CD4-positive, alpha-beta T cell treated with Interleukin-17A for 1 hour (primary cell): ENCODE measurements around the gene AGTPBP1.
"Not testable (repeated sequence)": the region's sequence is repeated elsewhere in the genome, so short reads cannot be mapped to it uniquely, and the experiment has no call there.

Source experiments
- DNase-seq: peaks from one replicate; pipeline ENCODE4 v3.0.0-alpha.2; 2020

Gene AGTPBP1

GRCh38 chr9:85610074-85610860 lies 131.5 kb downstream of the AGTPBP1 start:
- peak; percentile 78 for DNase-seq

GRCh38 chr9:85605905-85606304 lies 135.8 kb downstream of the AGTPBP1 start:
- DNase-seq, result no peak

DNA sequence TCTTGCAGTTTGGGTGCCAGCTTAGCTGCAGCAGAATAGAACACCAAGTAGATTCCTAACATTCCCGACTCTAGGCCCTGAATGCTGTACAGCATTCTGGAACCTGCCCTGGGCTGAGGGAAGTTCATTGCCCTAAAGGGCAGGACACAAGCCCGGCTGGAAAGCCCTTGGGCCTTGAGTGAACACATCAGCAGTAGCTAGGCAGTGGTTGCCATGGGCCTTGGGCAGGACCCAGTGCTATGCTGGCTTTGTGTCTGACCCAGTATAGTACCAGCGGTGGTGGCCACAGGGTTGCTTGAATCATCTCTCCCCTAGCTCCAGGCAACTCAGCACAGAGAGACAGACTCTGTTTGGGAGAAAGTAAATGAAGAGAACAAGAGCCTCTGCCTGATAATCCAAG lies 137.8 kb downstream of the AGTPBP1 start:
- no peak for DNase-seq

DNA sequence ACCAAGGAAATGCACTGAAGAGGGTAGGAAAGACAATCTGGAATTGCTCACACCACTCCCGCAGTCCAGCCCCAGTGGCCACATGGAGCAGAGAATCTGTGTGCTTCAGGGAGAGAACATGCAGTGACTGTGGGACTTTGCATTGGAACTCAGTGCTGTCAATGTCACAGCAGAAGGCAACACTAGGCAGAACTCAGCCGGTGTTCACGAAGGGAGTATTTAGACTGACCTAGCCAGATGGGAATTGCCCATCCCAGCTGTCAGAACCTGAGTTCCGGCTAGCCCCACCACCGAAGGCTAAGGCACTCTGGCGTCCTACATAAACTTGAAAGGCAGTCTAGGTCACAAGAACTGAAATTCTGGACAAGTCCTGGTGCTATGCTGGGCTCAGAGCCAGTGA lies 139.0 kb downstream of the AGTPBP1 start:
- no peak for DNase-seq

DNA sequence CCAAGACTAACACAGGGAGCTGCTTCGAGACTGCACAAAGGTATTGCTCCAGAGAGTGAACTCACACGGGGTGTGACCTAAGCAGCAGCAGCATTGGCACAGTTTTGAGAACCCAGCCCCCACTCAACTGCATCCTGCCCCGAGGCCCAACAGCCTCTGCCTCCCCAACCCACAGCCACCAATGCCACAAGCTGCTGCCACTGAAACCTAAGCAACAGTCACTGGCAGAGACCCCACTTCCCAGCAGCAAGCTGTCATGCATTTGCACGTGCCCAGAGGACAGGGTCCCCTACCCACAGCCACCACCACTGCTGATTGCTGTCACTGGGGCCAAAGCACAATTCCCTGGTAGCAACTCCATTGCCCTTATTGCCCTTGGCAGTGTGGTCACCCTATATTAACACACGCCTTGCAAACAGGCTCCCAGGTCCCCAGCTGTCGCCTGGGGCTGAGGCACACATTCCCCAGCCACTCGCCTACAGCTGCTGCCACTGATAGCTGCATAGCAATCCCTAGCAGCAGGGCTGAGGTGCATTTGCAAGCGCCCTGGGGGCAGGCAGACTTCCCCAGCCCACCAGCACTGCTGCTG lies 141.0 kb downstream of the AGTPBP1 start:
- DNase-seq, result peak; percentile 26

GRCh38 chr9:85599540-85600105 lies 142.1 kb downstream of the AGTPBP1 start:
- DNase-seq, result no peak

GRCh38 chr9:85594316-85594715 lies 147.4 kb downstream of the AGTPBP1 start:
- no peak for DNase-seq

- DNase-seq, result no peak
These were observed 155.1 kb downstream of the AGTPBP1 start for GRCh38 chr9:85586684-85587083.

- DNase-seq, result no peak
These were observed 164.3 kb downstream of the AGTPBP1 start for GRCh38 chr9:85577353-85577952.

- no peak for DNase-seq
These were observed 165.9 kb downstream of the AGTPBP1 start for GRCh38 chr9:85575868-85576267.

DNA sequence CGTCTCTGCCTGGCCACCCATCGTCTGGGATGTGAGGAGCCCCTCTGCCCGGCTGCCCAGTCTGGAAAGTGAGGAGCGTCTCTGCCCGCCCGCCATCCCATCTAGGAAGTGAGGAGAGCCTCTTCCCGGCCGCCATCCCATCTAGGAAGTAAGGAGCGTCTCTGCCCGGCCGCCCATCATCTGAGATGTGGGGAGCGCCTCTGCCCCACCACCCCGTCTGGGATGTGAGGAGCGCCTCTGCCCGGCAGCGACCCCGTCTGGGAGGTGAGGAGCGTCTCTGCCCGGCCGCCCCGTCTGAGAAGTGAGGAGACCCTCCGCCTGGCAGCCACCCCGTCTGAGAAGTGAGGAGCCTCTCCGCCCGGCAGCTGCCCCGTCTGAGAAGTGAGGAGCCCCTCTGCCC lies 168.2 kb downstream of the AGTPBP1 start:
- not testable (repeated sequence) for DNase-seq

- not testable (repeated sequence) for DNase-seq
These were observed 168.8 kb downstream of the AGTPBP1 start for GRCh38 chr9:85572917-85573316.

DNA sequence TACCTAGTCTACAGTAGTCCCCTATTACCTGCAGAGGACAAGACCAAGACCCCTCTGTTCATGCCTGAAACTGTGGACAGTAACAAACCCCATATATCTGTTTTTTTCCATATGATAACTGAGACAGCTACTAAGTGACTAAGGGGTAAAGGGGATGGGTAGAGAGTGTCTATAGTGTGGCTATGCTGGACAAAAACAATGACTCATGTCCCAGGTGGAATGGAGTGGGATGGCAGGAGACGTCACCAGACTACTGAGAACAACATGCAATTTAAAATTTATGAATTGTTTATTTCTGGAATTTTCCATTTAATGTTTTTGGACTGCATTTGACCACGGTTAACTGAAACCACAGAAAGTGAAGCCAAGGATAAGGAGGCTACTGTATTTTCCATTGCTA lies 171.8 kb downstream of the AGTPBP1 start:
- DNase-seq, result no peak

- no peak for DNase-seq
These were observed 182.2 kb downstream of the AGTPBP1 start for GRCh38 chr9:85559526-85559925.

GRCh38 chr9:85554349-85554748 lies 187.4 kb downstream of the AGTPBP1 start:
- no peak for DNase-seq

GRCh38 chr9:85553475-85553874 lies 188.3 kb downstream of the AGTPBP1 start:
- no peak for DNase-seq

- no peak for DNase-seq
These were observed 194.2 kb downstream of the AGTPBP1 start for GRCh38 chr9:85547599-85547998.

DNA sequence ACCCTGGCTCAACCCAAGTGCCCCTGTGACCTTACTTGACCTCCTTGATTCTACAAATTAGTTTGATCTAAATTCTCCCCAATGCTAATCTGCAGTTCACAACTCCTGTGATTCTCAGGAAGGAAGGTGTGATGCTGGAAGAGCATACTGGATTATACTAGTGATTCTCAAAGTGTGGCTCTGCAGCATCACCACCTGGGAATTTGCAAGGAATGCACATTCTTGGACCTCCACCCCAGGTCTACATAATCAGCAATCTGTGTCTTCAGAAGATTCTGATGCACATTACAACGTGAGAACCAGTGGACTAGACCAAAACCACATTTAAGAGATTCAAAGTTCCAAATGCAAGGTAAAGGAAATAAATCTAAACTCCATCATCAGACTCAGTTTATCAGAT lies 198.6 kb downstream of the AGTPBP1 start:
- no peak for DNase-seq

- no peak for DNase-seq
These were observed 199.9 kb downstream of the AGTPBP1 start for GRCh38 chr9:85541876-85542275.

DNA sequence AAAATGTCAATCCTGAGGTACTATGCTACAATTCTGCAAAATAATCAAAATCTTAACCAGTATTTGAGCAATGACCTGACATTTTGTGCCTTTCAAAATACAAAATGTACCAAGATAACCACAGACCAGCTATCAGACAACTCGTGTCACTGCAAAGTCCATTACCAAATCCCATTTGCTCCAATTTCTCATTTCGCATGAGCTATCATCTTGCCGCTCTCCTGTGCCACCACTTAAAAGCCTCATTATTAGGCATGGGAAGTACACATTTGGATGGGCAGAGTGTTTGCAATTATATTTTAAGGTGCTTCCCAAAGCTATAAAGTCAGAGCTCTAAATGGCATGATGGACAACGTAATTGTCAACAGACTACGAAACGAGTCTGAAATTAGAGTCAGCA lies 205.2 kb downstream of the AGTPBP1 start:
- no peak for DNase-seq

GRCh38 chr9:85536076-85536475 lies 205.7 kb downstream of the AGTPBP1 start:
- DNase-seq, result no peak

- DNase-seq, result no peak
These were observed 207.4 kb downstream of the AGTPBP1 start for GRCh38 chr9:85534340-85534739.

DNA sequence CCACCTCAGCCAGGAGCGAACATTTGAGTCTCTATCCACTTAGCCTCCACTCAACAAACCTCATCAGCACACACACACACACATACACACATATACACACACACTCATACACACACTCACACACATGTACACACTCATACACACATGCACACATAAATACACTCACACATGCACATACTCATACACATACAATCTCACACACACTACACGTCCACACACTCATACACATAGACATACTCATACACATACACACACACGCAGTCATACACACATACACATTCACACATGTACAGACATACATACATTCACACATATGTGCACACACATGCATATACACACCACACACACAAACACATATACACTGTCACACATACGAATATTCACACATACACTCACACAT lies 208.2 kb downstream of the AGTPBP1 start:
- DNase-seq, result no peak

DNA sequence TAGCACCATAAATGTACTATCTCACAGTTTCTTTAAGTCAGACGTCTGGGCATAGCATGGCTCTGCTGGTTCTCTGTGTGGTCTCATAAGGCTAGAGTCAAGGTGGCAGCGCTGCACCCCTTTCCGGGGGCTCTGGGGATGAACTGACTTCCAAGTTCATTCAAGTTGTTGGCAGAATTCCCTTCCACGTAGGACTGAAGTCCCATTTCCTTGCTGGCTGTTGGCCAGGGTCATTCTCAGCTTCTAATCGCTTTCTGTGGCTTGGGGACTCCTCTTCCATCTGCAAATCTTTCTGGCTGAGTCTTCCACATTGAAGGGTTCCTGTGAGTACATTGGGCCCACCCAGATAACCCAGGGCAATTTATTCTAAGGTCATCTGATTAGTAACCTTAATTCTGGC lies 211.0 kb downstream of the AGTPBP1 start:
- DNase-seq, result no peak
